GM19023 (cell line): ENCODE data around the gene VPS13D.

Source experiments
- ATAC-seq: cut with Tn5 transposase; IDR thresholded peaks from one replicate; pipeline ENCODE4 v1.9.1; 2021; ENCODE audit warnings: mild to moderate bottlenecking, moderate library complexity; ENCODE audit not compliant: unreplicated experiment

The VPS13D gene

DNA sequence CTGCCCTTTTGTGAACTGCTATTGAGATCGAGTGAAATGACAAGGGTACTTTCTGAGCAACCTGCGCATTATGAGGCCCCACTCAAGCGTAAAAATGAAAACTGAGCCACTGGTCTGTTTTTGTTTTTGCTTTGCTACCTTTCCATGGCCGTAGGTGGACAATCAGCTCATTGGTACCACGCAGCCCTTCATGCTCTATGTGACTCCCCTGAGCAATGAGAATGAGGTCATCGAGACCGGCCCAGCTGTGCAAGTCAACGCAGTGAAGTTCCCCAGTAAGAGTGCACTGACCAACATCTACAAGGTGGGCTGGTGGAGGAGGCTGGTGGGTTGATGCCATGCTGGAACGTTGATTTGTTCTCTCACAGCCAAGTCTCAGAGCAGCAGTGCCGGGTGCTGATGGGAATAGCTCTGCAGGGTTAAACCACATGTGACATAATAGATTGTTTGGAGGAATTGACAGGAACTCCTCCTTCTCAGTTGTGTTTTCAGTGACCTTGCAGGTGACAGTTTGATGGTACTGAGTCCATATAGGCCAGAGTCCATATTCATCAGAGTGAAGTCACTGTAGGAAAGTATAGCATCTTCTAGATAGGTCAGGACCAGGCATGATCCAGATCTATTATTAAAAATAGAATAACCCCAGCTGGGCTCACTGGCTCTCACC is 170.3 kb downstream of the VPS13D start:
- no peak for ATAC-seq

DNA sequence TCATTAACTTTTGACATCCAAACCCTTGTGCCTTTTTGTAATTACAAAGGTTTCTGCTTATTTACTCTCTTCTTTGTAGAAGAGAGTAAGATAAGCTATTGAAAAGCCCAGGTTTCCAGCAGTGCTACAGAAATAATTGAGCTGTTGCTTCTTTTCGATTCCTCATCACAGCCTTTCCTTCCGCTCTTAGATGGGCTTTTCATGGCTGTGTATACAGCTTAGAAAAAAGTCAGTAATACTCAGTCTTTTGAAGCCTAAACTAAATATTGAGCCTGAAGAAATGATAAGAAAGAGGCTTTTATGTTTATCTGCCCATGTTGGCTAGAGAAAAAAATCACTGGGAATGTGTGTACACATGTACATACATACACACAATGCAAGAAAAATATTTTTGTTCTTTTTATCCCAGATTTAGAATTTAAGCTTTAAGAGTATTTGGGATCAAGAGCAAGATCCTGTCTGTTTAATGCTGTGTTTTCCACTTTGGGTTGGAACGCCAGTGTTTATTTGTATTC is 172.4 kb downstream of the VPS13D start:
- ATAC-seq = no peak

DNA sequence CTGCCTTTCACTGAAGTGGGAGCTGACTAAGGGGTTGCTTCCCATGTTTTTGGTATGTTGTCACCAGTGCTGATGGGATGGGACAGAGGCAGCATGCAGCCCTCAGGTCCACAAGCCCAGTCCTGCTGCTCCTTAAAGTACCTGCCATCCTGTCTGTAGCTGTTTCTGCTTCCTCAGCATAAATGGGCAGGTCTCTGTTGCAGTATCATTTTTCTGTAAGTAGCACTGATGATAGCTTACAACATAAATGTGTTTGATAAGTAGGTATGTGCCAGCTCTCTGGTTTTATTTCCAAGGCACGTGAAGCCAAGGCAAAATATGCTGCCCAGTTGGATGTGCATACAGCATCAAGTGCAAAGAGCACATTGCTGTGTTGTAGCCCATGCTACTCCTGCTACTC is 173.0 kb downstream of the VPS13D start:
- ATAC-seq = no peak

GRCh38 chr1:12404918-12405317 is 175.1 kb downstream of the VPS13D start:
- no peak for ATAC-seq

DNA sequence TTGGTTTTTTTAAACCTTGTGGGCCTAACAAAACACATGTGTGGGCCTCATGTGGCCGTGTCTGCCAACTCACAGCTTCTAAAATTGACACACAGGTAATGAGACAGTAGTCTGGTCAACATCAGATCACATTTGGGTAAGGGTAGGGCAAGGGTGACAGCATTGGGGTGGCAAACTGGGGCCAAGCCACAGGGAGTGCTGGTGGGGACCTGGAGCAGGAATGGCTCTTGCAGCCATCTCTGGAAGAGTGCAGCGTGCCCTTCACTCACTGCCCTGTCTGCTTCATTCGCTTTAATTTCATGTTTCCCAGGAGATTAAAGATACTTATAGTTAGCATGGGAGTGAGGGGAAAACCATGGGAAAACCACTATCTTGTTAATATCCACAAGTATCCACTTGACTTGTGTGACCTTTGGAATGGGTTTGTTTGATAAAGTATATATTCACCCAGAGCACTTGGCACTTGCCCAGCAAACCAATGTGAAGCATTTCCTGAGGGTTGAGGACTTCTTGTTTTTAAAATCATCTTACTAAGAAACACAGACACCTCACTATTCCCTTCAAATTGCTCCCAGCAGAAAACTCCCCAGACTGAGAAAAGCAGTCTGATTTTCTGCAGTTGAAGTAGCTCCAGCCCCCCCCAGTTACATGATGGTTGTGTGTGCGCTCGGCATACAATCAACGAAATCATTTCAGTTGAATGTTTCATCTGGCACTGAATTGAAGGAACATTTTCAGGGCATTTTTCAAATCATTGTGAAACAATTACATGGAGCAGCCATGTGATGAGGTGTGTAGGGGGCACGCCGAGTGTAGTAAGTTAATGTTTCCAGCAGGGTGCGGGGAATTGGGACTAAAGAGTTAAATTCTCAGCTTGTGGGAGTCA is 175.7 kb downstream of the VPS13D start:
- no peak for ATAC-seq

DNA sequence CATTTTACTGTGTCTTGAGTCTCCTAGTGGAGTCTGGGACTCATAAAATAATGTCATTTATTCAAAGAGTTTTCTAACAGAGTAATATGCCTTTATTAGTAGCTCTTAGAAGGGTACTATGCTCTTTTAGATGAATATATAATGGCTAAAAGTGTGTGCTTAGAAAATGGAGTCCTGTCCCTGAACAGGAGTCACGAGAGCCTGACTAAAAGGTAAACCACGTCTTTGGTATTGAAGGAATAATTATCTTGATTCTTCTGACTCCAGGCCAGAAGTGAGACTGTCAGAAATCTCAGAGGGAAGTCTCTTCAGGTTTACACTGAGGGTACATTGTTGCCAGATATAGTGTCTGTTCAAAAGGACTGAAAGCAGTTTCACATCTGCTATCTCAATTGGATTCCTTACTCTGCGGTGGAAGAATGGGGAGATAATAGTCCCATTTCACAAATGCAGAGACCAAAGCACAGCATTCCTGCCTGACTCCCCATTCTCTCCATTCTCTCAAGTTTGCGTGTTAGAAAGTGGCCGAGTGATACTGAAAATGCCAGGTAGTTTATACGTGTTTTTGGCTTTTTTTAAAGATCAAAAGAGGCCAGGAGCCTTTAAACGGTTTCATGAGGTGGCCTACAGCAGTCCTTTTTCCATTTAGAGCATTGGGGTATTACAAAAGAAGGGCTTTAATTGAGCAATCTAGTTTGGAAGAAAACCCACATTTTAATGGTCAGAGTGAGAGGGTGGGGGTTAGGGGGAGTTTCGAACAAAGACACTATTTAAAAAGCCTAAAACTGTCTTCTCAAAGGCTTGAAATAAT is 176.6 kb downstream of the VPS13D start:
- no peak for ATAC-seq

GRCh38 chr1:12407050-12407961 is 177.5 kb downstream of the VPS13D start:
- no peak for ATAC-seq

- no peak for ATAC-seq
These were observed 178.2 kb downstream of the VPS13D start for GRCh38 chr1:12407962-12408454.

DNA sequence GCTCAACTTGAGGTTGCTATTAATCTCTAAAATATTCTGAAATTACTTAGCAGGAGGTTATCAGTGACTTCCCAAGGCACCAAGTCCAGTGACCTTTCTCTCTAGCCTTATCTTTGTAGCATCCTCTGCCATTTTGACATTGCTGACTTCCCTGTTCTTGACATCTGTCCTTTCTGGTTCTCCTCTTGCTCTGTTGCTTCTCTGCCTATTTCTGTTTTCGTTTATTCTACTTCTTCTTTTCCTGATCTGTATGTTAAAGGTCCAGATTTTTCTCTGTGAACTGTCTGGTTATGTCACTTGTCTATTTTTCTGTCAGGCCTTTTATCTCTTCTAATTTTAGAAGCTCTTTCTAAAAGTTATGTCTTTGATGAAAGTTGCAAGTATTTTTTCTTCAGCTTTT is 178.8 kb downstream of the VPS13D start:
- no peak for ATAC-seq

DNA sequence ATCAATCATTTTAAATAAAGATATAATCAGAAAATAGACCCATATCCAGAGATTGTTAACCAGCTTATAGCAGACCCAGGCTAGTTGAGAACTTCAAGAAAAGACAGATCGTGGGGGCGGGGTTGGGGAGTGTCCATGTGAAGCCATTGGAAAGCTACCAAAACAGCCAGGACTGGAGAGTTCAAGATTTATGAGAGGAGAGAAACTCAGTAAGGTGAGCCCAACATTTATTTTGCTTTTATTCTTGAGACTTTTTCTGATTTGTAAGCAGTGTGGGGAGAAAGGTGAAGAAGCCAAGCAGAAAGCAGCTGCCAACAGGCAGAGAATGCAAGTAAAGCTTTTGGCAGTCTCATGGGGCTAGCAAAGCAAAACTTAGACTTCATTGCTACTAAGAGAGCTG is 179.9 kb downstream of the VPS13D start:
- ATAC-seq = no peak

DNA sequence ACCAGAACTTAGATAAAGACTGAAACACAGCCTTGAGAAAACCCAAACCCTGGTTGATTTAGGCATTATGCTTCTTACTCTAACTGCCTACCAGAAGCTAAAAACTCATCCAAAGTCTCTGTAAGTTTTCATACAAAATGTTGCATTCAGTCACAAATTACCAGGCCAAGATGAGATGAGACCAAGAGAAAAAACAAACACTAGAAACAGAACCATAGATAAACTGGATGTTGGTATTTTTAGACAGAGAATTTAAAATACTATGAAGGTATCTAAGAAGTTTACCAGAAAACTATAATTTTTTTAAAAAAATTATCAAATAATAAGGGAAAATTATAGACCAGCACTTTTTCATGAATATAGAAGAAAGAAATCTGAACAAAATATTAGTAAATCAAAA is 180.5 kb downstream of the VPS13D start:
- ATAC-seq = no peak

DNA sequence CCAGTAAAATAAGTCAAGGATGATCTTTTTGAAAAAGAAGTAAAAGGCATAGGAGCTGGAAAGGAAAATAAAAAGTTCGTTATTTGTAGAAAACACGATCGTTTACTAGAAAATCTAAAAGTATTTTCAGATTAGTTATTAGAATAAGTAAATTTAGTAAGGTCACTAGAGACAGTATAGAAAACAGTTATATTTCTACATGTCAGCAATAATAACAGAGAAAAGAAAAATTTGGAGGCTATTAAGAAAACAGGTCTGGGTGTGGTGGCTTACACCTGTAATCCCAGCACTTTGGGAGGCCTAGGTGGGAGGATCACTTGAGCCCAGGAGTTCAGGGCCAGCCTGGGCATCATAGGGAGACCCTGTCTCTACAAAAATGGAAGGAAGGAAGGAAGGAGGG is 181.3 kb downstream of the VPS13D start:
- no peak for ATAC-seq

GRCh38 chr1:12411747-12412146 is 181.9 kb downstream of the VPS13D start:
- ATAC-seq = no peak

DNA sequence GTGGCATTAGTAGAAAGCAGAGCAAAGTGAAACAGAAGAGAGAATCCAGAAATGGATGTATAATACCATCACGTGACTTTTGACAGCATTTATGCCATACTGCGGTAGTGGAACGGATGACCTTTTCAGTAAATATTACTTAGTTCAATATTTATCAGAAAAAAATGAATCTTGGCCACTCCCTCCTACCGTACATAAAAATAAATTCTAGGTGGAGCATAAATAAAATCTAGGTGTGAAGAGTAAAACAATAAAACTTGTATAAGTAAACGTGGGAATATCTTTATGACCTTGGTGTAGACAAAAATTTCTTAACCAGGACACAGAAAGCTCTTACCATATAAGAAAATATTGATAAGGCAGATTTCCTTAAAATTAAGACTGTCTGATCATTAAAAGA is 182.6 kb downstream of the VPS13D start:
- ATAC-seq = no peak

GRCh38 chr1:12413664-12414410 is 184.0 kb downstream of the VPS13D start:
- no peak for ATAC-seq

- ATAC-seq = no peak
These were observed 184.7 kb downstream of the VPS13D start for GRCh38 chr1:12414444-12415018.

GRCh38 chr1:12415038-12415466 is 185.2 kb downstream of the VPS13D start:
- no peak for ATAC-seq

DNA sequence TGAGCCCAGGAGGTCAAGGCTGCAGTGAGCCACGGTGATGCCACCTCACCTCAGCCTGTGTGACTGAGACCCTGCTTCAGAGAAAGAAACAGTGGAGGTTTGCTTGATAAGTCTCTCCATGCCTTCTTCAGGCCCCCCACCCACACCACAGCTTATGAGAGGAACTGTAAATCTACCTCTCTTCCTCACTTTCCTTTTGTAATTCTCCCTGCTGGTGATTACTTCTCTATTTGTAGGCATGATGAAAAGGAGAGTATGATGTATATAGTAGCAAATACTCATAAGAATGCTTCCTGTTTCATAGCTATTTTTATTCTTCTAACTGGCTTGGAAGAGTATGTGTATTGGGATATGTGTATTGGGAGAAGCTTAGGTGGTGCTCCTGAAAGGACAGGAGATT is 186.3 kb downstream of the VPS13D start:
- no peak for ATAC-seq

- ATAC-seq = no peak
These were observed 186.9 kb downstream of the VPS13D start for GRCh38 chr1:12416744-12417143.
